Fibroblast of lung (primary cell): ENCODE measurements around the gene ADPRH.

Source experiments
- EZH2 ChIP-seq: IDR thresholded peaks from 2 replicates; pipeline ENCODE4 v1.5.1; 2012; ENCODE audit warnings: low read length, control low read depth, mild to moderate bottlenecking; ENCODE audit errors: missing control alignments
- TF ChIP-seq, protein P1 (sequence below), 2 donors: IDR thresholded peaks in 1 of 2; conservative IDR thresholded peaks in 1 of 2; 1 replicate in 1 of 2; 2 replicates in 1 of 2; pipeline ENCODE4 v1.5.1; 2011 to 2012; ENCODE audit warnings: low read length in 2 of 2, control low read depth in 1 of 2, inconsistent platforms in 1 of 2, low read depth in 1 of 2, mild to moderate bottlenecking in 1 of 2

DNA sequence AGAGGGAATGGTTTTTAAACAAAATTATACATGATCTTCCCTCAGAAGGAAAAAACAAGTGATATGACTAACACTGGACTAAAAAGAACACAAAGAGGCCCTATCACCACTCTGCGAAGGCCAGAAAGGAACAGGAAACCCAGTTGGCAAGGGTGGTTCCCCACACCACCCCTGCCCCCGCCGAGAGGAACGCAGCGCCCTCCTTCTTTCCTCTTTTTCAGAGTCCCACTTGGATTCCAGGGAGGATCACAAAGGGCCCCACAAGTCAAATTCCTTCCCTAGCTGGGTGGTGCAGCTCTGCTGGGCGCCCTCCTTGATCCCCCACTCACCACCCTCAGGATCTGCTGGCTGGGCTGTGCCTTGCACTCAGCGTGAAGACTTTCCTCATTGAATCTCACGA lies 48.2 kb downstream of the ADPRH start:
- TF ChIP-seq EZH2 = no peak
- TF ChIP-seq, protein P1, sequence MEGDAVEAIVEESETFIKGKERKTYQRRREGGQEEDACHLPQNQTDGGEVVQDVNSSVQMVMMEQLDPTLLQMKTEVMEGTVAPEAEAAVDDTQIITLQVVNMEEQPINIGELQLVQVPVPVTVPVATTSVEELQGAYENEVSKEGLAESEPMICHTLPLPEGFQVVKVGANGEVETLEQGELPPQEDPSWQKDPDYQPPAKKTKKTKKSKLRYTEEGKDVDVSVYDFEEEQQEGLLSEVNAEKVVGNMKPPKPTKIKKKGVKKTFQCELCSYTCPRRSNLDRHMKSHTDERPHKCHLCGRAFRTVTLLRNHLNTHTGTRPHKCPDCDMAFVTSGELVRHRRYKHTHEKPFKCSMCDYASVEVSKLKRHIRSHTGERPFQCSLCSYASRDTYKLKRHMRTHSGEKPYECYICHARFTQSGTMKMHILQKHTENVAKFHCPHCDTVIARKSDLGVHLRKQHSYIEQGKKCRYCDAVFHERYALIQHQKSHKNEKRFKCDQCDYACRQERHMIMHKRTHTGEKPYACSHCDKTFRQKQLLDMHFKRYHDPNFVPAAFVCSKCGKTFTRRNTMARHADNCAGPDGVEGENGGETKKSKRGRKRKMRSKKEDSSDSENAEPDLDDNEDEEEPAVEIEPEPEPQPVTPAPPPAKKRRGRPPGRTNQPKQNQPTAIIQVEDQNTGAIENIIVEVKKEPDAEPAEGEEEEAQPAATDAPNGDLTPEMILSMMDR (conservative IDR thresholded peaks at IDR 0.05 in 1 of 2, IDR thresholded peaks at IDR 0.05 in 1 of 2; ENCODE audit: low read depth in 1 of 2, low read length in 2 of 2) = no peak
